IPS-NIHi7 (cell line): ENCODE measurements around the gene WNT7A.

Experiments
- DNase-seq: peaks from one replicate; pipeline ENCODE4 v3.0.0; 2012; ENCODE audit warnings: mixed read lengths; ENCODE audit errors: extremely low spot score

WNT7A gene

GRCh38 chr3:13884851-13885703 is 5.2 kb upstream of the WNT7A start:
- DNase-seq: peak; percentile 77

GRCh38 chr3:13883681-13884080 is 3.8 kb upstream of the WNT7A start:
- no peak for DNase-seq

GRCh38 chr3:13882876-13883275 is 3.0 kb upstream of the WNT7A start:
- DNase-seq: no peak

- no peak for DNase-seq
Measured at GRCh38 chr3:13881536-13882410, 1.9 kb upstream of the WNT7A start.

GRCh38 chr3:13880811-13881156 is 913 bp upstream of the WNT7A start:
- peak; percentile 50 for DNase-seq

GRCh38 chr3:13879102-13879945 is 547 bp downstream of the WNT7A start:
- DNase-seq: peak; percentile 51

- peak; percentile 53 for DNase-seq
Measured at GRCh38 chr3:13878281-13879101, 1.4 kb downstream of the WNT7A start.

GRCh38 chr3:13877911-13878280 is 2.0 kb downstream of the WNT7A start:
- no peak for DNase-seq

- no peak for DNase-seq
Measured at GRCh38 chr3:13876451-13877100, 3.3 kb downstream of the WNT7A start.

GRCh38 chr3:13874891-13875290 is 5.0 kb downstream of the WNT7A start:
- no peak for DNase-seq

- DNase-seq: peak; percentile 35
Measured at GRCh38 chr3:13873818-13874217, 6.1 kb downstream of the WNT7A start.

GRCh38 chr3:13872451-13872850 is 7.4 kb downstream of the WNT7A start:
- no peak for DNase-seq

- no peak for DNase-seq
Measured at GRCh38 chr3:13871791-13872190, 8.1 kb downstream of the WNT7A start.

- no peak for DNase-seq
Measured at GRCh38 chr3:13870902-13871301, 9.0 kb downstream of the WNT7A start.

- no peak for DNase-seq
Measured at GRCh38 chr3:13869761-13870343, 10.0 kb downstream of the WNT7A start.

GRCh38 chr3:13868844-13869724 is 10.8 kb downstream of the WNT7A start:
- no peak for DNase-seq

- no peak for DNase-seq
Measured at GRCh38 chr3:13867732-13868131, 12.1 kb downstream of the WNT7A start.

GRCh38 chr3:13866041-13866965 is 13.6 kb downstream of the WNT7A start:
- no peak for DNase-seq
